Sigmoid colon (tissue), 4 donors: ENCODE data around the gene PRKN.

Source experiments
- EP300 ChIP-seq, 4 donors: sonication (generic); formaldehyde crosslinking; IDR thresholded peaks; one replicate each; pipeline ENCODE4 v1.6.1; 2017; ENCODE audit warnings: antibody characterized with exemption in 4 of 4
- POLR2A ChIP-seq, 2 donors: fragments of 450-650 bp; IDR thresholded peaks; one replicate each; pipeline ENCODE4 v1.6.1; 2016; ENCODE audit warnings: antibody characterized with exemption in 2 of 2, mild to moderate bottlenecking in 2 of 2, moderate library complexity in 2 of 2
- TF ChIP-seq, protein P1 (sequence below), 4 experiments: fragments of 450-650 bp in 3 of 4; fragments of 200-600 bp in 1 of 4; IDR thresholded peaks; one replicate each; pipeline ENCODE4 v1.5.1; 2016 to 2019; ENCODE audit warnings: antibody characterized with exemption in 4 of 4, mild to moderate bottlenecking in 3 of 4, moderate library complexity in 2 of 4

DNA sequence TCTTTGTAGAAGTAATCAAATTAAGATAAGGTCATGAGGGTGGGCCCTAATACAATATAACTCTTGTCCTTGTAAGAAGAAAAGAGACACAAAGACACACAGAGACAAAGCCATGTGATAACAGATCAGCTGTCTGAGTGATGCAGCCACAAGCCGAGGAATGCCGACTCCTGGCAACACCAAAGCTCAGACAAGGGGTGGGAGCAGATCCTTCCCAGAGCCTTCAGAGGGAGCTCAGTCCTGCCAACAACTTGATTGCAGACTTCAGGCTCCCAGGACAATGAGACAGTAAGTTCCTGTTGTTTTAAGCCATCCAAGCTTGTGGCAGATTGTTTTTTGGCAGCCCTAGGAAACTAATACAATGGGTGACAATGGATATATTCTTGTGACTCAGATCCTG lies 1128.7 kb downstream of the PRKN start:
- TF ChIP-seq POLR2A (IDR thresholded peaks at IDR 0.05) (no peak), EP300 (IDR thresholded peaks at IDR 0.05) (no peak)
- TF ChIP-seq, protein P1, sequence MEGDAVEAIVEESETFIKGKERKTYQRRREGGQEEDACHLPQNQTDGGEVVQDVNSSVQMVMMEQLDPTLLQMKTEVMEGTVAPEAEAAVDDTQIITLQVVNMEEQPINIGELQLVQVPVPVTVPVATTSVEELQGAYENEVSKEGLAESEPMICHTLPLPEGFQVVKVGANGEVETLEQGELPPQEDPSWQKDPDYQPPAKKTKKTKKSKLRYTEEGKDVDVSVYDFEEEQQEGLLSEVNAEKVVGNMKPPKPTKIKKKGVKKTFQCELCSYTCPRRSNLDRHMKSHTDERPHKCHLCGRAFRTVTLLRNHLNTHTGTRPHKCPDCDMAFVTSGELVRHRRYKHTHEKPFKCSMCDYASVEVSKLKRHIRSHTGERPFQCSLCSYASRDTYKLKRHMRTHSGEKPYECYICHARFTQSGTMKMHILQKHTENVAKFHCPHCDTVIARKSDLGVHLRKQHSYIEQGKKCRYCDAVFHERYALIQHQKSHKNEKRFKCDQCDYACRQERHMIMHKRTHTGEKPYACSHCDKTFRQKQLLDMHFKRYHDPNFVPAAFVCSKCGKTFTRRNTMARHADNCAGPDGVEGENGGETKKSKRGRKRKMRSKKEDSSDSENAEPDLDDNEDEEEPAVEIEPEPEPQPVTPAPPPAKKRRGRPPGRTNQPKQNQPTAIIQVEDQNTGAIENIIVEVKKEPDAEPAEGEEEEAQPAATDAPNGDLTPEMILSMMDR (IDR thresholded peaks at IDR 0.05) = no peak
